ENCODE data around the gene TBC1D24.
A peak's percentile ranks its signal among the peaks of the same experiment; 100 is the strongest.
"Not testable (repeated sequence)": the region's sequence is repeated elsewhere in the genome, so short reads cannot be mapped to it uniquely, and the experiment has no call there.

TBC1D24 gene

GRCh38 chr16:2439598-2439997 lies 35.3 kb upstream of the TBC1D24 start:
- H2AFZ ChIP-seq (ENCODE audit: low read depth, low read length) = no peak overlapping the region
- H4K20me1 ChIP-seq (ENCODE audit: insufficient read depth, low read length) = peaks cover 38% of the 10 kb centered on the region
- H3K9ac ChIP-seq (ENCODE audit: low read depth, low read length) = no peak overlapping the region
- no peaks in the 10 kb centered on the region for H3K27me3 ChIP-seq (ENCODE audit: insufficient read depth, low read length, poor library complexity)
- no peak overlapping the region for H3K4me3 ChIP-seq (ENCODE audit: low read depth in 1 of 2, low read length in 2 of 2)
- H3K4me1 ChIP-seq (ENCODE audit: insufficient read depth, low read length) = no peaks in the 10 kb centered on the region; the same call in 1 of the 2 replicates
- H3K4me2 ChIP-seq (ENCODE audit: insufficient read depth, low read length) = no peak overlapping the region
- H3K36me3 ChIP-seq (ENCODE audit: insufficient read depth, low read length) = peaks cover 80% of the 10 kb centered on the region
- H3K27ac ChIP-seq (ENCODE audit: low read length) = no peak overlapping the region
- H3K79me2 ChIP-seq (ENCODE audit: insufficient read depth, low read length) = peaks cover 25% of the 10 kb centered on the region
- H3K9me3 ChIP-seq (ENCODE audit: insufficient read depth, low read length, severe bottlenecking) = no peaks in the 10 kb centered on the region
- no peak for TF ChIP-seq CTCF (IDR thresholded peaks at IDR 0.05; ENCODE audit: borderline replicate concordance, extremely low read depth, low read length, poor library complexity, severe bottlenecking)
- TF ChIP-seq EZH2 (IDR thresholded peaks at IDR 0.05; ENCODE audit: borderline replicate concordance, low read depth, low read length, severe bottlenecking) = no peak
- ATAC-seq (ENCODE audit: insufficient read depth, low read depth) = no peak
- no peak for DNase-seq

DNA sequence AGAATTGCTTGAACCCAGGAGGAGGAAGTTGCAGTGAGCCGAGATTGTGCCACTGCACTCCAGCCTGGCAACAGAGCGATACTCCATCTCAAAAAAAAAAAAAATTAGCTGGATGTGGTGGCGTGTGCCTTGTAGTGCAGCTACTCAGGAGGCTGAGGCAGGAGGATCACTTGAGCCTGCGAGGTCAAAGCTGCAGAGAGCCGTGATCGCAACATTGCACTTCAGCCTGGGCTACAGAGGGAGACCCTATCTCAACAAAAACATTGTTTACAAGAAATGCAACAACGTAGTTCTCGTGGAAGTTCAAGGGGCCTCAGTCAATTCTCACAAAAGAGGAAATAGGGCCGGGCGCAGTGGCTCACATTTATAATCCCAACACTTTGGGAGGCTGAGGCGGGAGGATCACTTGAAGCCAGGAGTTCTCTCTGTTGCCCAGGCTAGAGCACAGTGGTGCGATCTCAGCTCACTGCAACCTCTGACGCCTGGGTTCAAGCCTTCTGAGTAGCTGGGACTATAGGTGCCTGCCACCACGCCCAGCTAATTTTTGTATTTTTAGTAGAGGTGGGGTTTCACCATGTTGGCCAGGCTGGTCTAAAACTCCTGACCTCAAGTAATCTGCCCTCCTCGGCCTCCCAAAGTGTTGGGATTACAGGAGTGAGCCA lies 33.7 kb upstream of the TBC1D24 start:
- H3K27me3 ChIP-seq (ENCODE audit: insufficient read depth, low read length, poor library complexity); H3K27ac ChIP-seq (ENCODE audit: low read length); H2AFZ ChIP-seq (ENCODE audit: low read depth, low read length); H3K4me3 ChIP-seq (ENCODE audit: low read depth in 1 of 2, low read length in 2 of 2); H3K4me1 ChIP-seq (ENCODE audit: insufficient read depth, low read length); DNase-seq; H3K9ac ChIP-seq (ENCODE audit: low read depth, low read length); H3K9me3 ChIP-seq (ENCODE audit: insufficient read depth, low read length, severe bottlenecking); H3K4me2 ChIP-seq (ENCODE audit: insufficient read depth, low read length): not testable (repeated sequence)
- Histone ChIP-seq H3K79me2 (ENCODE audit: insufficient read depth, low read length) (peaks cover 29% of the 10 kb centered on the region), H3K36me3 (ENCODE audit: insufficient read depth, low read length) (peaks cover 83% of the 10 kb centered on the region), H4K20me1 (ENCODE audit: insufficient read depth, low read length) (peaks cover 38% of the 10 kb centered on the region)
- peak; percentile 15; the same call in 1 of the 3 replicates for ATAC-seq (ENCODE audit: insufficient read depth, low read depth)

DNA sequence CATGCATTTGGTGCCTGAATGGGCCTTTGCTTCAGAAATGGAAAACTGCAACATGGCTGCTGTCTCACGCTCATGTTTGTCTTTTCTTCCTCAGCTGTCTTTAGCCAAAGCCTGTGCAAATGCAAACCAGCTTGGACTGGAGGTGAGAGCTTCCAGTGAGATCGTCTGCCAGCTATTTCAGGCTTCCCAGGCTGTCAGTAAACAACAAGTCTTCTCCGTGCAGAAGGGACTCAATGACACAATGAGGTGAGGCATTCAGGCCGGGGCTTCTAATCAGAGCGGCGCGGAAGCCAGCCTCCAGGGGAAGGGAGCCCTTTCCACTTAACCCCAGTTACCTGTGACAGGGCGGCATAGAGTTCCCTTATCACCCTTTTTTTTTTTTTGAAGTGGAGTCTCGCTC lies 31.4 kb upstream of the TBC1D24 start:
- no peak for DNase-seq
- H4K20me1 ChIP-seq (ENCODE audit: insufficient read depth, low read length) = peaks cover 39% of the 10 kb centered on the region
- H3K27me3 ChIP-seq (ENCODE audit: insufficient read depth, low read length, poor library complexity) = no peaks in the 10 kb centered on the region
- H2AFZ ChIP-seq (ENCODE audit: low read depth, low read length) = no peak overlapping the region
- no peak overlapping the region for H3K4me3 ChIP-seq (ENCODE audit: low read depth in 1 of 2, low read length in 2 of 2)
- no peak overlapping the region for H3K4me2 ChIP-seq (ENCODE audit: insufficient read depth, low read length)
- no peaks in the 10 kb centered on the region for H3K4me1 ChIP-seq (ENCODE audit: insufficient read depth, low read length)
- no peak overlapping the region for H3K27ac ChIP-seq (ENCODE audit: low read length)
- peaks cover 30% of the 10 kb centered on the region for H3K79me2 ChIP-seq (ENCODE audit: insufficient read depth, low read length)
- no peak overlapping the region for H3K9ac ChIP-seq (ENCODE audit: low read depth, low read length)
- H3K36me3 ChIP-seq (ENCODE audit: insufficient read depth, low read length) = peaks cover 83% of the 10 kb centered on the region
- TF ChIP-seq CTCF (IDR thresholded peaks at IDR 0.05; ENCODE audit: borderline replicate concordance, extremely low read depth, low read length, poor library complexity, severe bottlenecking) = no peak
- TF ChIP-seq EZH2 (IDR thresholded peaks at IDR 0.05; ENCODE audit: borderline replicate concordance, low read depth, low read length, severe bottlenecking) = no peak
- no peaks in the 10 kb centered on the region for H3K9me3 ChIP-seq (ENCODE audit: insufficient read depth, low read length, severe bottlenecking)
- ATAC-seq (ENCODE audit: insufficient read depth, low read depth) = no peak

DNA sequence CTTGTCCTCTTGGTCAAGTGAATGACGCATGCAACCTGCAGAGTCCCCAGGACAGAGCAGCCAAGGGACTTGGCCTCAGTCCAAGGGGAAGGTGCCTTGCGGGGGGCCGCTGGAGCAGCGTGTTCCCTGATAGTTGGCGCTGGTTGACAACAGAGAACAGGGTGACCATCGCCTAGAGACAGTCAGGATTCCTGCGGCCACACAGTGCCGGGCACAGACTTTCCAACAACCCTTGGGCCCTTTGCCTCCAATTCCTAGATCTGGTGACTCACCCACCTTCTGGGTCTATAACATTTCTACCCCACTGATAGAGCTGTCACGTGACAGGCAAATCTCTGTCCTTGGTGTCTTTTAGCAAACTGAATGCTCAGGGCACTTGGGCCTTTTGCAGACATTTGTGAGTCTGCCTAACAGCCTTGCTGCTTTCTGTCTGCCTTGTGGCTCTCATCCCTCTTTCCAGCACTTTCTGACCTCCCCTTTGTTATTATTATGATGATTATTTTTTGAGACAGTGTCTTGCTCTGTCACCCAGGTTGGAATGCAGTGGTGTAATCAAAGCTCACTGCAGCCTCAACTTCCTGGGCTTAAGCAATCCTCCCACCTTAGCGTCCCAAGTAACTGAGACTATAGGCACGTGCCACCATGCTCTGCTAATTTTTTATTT lies 26.9 kb upstream of the TBC1D24 start:
- Histone ChIP-seq H3K4me2 (ENCODE audit: insufficient read depth, low read length) (no peak overlapping the region), H3K4me3 (ENCODE audit: low read depth in 1 of 2, low read length in 2 of 2) (no peak overlapping the region), H3K4me1 (ENCODE audit: insufficient read depth, low read length) (no peaks in the 10 kb centered on the region), H3K9me3 (ENCODE audit: insufficient read depth, low read length, severe bottlenecking) (no peaks in the 10 kb centered on the region), H3K9ac (ENCODE audit: low read depth, low read length) (no peak overlapping the region), H2AFZ (ENCODE audit: low read depth, low read length) (no peak overlapping the region), H4K20me1 (ENCODE audit: insufficient read depth, low read length) (peaks cover 60% of the 10 kb centered on the region), H3K79me2 (ENCODE audit: insufficient read depth, low read length) (peaks cover 41% of the 10 kb centered on the region), H3K27me3 (ENCODE audit: insufficient read depth, low read length, poor library complexity) (no peaks in the 10 kb centered on the region), H3K27ac (ENCODE audit: low read length) (no peak overlapping the region), H3K36me3 (ENCODE audit: insufficient read depth, low read length) (peaks cover 97% of the 10 kb centered on the region)
- TF ChIP-seq CTCF (IDR thresholded peaks at IDR 0.05; ENCODE audit: borderline replicate concordance, extremely low read depth, low read length, poor library complexity, severe bottlenecking) (no peak), EZH2 (IDR thresholded peaks at IDR 0.05; ENCODE audit: borderline replicate concordance, low read depth, low read length, severe bottlenecking) (no peak)
- DNase-seq (no peak), ATAC-seq (ENCODE audit: insufficient read depth, low read depth) (no peak)

All from DND-41 (cell line).